NOMO-1 (cell line): ENCODE measurements around the gene NPAS3.

Experiments
- DNase-seq, 2 experiments: peaks; one replicate each; lab custom pipeline; 2025; ENCODE audit not compliant: unreplicated experiment in 2 of 2; lab: John Stamatoyannopoulos, UW

NPAS3 gene

GRCh38 chr14:33457617-33458016 lies 518.9 kb downstream of the NPAS3 start:
- DNase-seq: no peak

GRCh38 chr14:33460164-33460563 lies 521.5 kb downstream of the NPAS3 start:
- no peak for DNase-seq

GRCh38 chr14:33461036-33461435 lies 522.4 kb downstream of the NPAS3 start:
- no peak for DNase-seq

GRCh38 chr14:33463731-33464130 lies 525.1 kb downstream of the NPAS3 start:
- DNase-seq: no peak

GRCh38 chr14:33464254-33464962 lies 525.7 kb downstream of the NPAS3 start:
- DNase-seq: no peak

- no peak for DNase-seq
Observed at GRCh38 chr14:33465846-33466700, 527.4 kb downstream of the NPAS3 start.

- DNase-seq: no peak
Observed at GRCh38 chr14:33467971-33468370, 529.3 kb downstream of the NPAS3 start.

- DNase-seq: no peak
Observed at GRCh38 chr14:33469898-33470297, 531.2 kb downstream of the NPAS3 start.

GRCh38 chr14:33471776-33472175 lies 533.1 kb downstream of the NPAS3 start:
- no peak for DNase-seq

- peak in 1 of 2 experiments; percentile 4 for DNase-seq
Observed at GRCh38 chr14:33475623-33476022, 536.9 kb downstream of the NPAS3 start.

GRCh38 chr14:33477797-33478196 lies 539.1 kb downstream of the NPAS3 start:
- DNase-seq: no peak

- DNase-seq: no peak
Observed at GRCh38 chr14:33480071-33480886, 541.6 kb downstream of the NPAS3 start.

- no peak for DNase-seq
Observed at GRCh38 chr14:33480887-33481184, 542.2 kb downstream of the NPAS3 start.

- DNase-seq: no peak
Observed at GRCh38 chr14:33483110-33483509, 544.4 kb downstream of the NPAS3 start.

- no peak for DNase-seq
Observed at GRCh38 chr14:33483541-33483940, 544.9 kb downstream of the NPAS3 start.

GRCh38 chr14:33484264-33484663 lies 545.6 kb downstream of the NPAS3 start:
- DNase-seq: no peak

- no peak for DNase-seq
Observed at GRCh38 chr14:33486332-33486890, 547.7 kb downstream of the NPAS3 start.

- no peak for DNase-seq
Observed at GRCh38 chr14:33488582-33488981, 549.9 kb downstream of the NPAS3 start.

- no peak for DNase-seq
Observed at GRCh38 chr14:33490555-33490954, 551.9 kb downstream of the NPAS3 start.

GRCh38 chr14:33491112-33491511 lies 552.4 kb downstream of the NPAS3 start:
- DNase-seq: no peak

GRCh38 chr14:33492491-33492890 lies 553.8 kb downstream of the NPAS3 start:
- no peak for DNase-seq
